K562 (cell line): Measurements from ENCODE around the gene TBC1D7. TPM values are rescaled to one million over a fixed set of nuclear protein-coding genes. Genes with fewer than 3 reads are reported as not detected.
A peak's percentile ranks its signal among the peaks of the same experiment; 100 is the strongest.

Experiments used
- SMARCE1 ChIP-seq: fragments of 450-650 bp; IDR thresholded peaks from 2 replicates; pipeline ENCODE4 v1.7.1; 2016; ENCODE audit warnings: mild to moderate bottlenecking
- TAF1 ChIP-seq: IDR thresholded peaks from 2 replicates; pipeline ENCODE4 v1.6.1; 2011; ENCODE audit warnings: mild to moderate bottlenecking, low read length, moderate library complexity; ENCODE audit not compliant: insufficient read depth, control insufficient read depth, severe bottlenecking; ENCODE audit errors: extremely low read depth
- UBTF ChIP-seq, 2 experiments: IDR thresholded peaks; 2 replicates each; pipeline ENCODE4 v1.6.1; 2012; ENCODE audit warnings: improper control_type of control experiment in 2 of 2, low read depth in 2 of 2, low read length in 2 of 2, borderline replicate concordance in 1 of 2
- YBX1 ChIP-seq: fragments of 450-650 bp; IDR thresholded peaks from 2 replicates; pipeline ENCODE4 v1.7.1; 2016; ENCODE audit warnings: mild to moderate bottlenecking
- ZNF232 ChIP-seq: sonication (generic); formaldehyde crosslinking; IDR thresholded peaks from 2 replicates; pipeline ENCODE4 v1.8.0; 2022; ENCODE audit warnings: mild to moderate bottlenecking, missing genetic modification reagents
- ZNF398 ChIP-seq: fragments of 250-450 bp; sonication (Bioruptor Pico); IDR thresholded peaks from 2 replicates; pipeline ENCODE4 v1.8.0; 2021; ENCODE audit warnings: moderate library complexity, mild to moderate bottlenecking, inconsistent platforms
- ZNF584 ChIP-seq: fragments of 200-800 bp; sonication (Bioruptor generic); IDR thresholded peaks from 2 replicates; pipeline ENCODE4 v1.6.1; 2016; ENCODE audit warnings: low read depth, mild to moderate bottlenecking, missing genetic modification characterization, missing compliant biosample characterization
- polyA plus RNA-seq, 8 experiments: library from polyadenylated mRNA; depleted of rRNA in 4 of 8; stranded (reverse) in 5 of 8; unstranded in 3 of 8; fragments of >200 nt; fragmentation: Nextera tagmentation in 2 of 8; fragmentation: Illumina TruSeq in 1 of 8; extraction: Ambion mirVana in 2 of 8; extraction: Trizol in 1 of 8; gene quantifications; 2 replicates each; pipeline versions ENCODE4 v1.2.1 to v1.2.3, GENCODE V29; 2011 to 2014; ENCODE audit warnings: inconsistent platforms in 1 of 8, missing spikeins in 1 of 8
- total RNA-seq, 7 experiments: library from RNA; depleted of rRNA in 6 of 7; stranded (reverse); fragments of >200 nt in 6 of 7; fragmentation: Illumina TruSeq in 2 of 7; extraction: Trizol in 2 of 7; gene quantifications; 2 replicates each; pipeline versions ENCODE4 v1.2.1 to v1.2.3, GENCODE V29; 2011 to 2021; ENCODE audit warnings: low replicate concordance in 1 of 7

Gene TBC1D7
- total and polyA plus RNA-seq, 9 of the 15 experiments (the other 6 are each of a cell fraction or from before 2014, with no cell fraction given) = 49.4 to 107 (median 61.1) TPM

- TF ChIP-seq ZNF232 (CRISPR knock-in tag) (no peak), UBTF (IDR thresholded peaks at IDR 0.05; ENCODE audit: borderline replicate concordance in 1 of 2, low read depth in 2 of 2, low read length in 2 of 2) (no peak), TAF1 (no peak), ZNF398 (CRISPR knock-in tag) (no peak), YBX1 (no peak), SMARCE1 (peak; percentile 88), ZNF584 (CRISPR knock-in tag) (no peak)
Measured at GRCh38 chr6:13319891-13320564, 8.3 kb downstream of the TBC1D7 start (continued).
